HUES6 (cell line): Measurements from ENCODE around the gene TCF3.
"Not testable (repeated sequence)": the region's sequence is repeated elsewhere in the genome, so short reads cannot be mapped to it uniquely, and the experiment has no call there.

Experiments
- H3K27ac ChIP-seq: 2 replicates; pipeline ENCODE4 v1.7.0; 2013; ENCODE audit warnings: low read depth, mild to moderate bottlenecking, low read length, inconsistent platforms
- H3K27me3 ChIP-seq: 2 replicates; pipeline ENCODE4 v1.6.1; 2013; ENCODE audit warnings: low read length; ENCODE audit not compliant: control insufficient read depth, insufficient read depth
- H3K36me3 ChIP-seq: 2 replicates; pipeline ENCODE4 v1.6.1; 2013; ENCODE audit warnings: low read length; ENCODE audit not compliant: control insufficient read depth, insufficient read depth
- H3K4me1 ChIP-seq: 2 replicates; pipeline ENCODE4 v1.6.1; 2013; ENCODE audit warnings: low read length; ENCODE audit not compliant: control insufficient read depth, insufficient read depth
- H3K4me3 ChIP-seq: 2 replicates; pipeline ENCODE4 v1.5.1; 2013; ENCODE audit warnings: low read depth, low read length
- H3K9ac ChIP-seq: one replicate; pipeline ENCODE4 v1.6.1; 2013; ENCODE audit warnings: mild to moderate bottlenecking, low read length
- H3K9me3 ChIP-seq: 2 replicates; pipeline ENCODE4 v1.6.1; 2013; ENCODE audit warnings: low read depth, low read length; ENCODE audit not compliant: control insufficient read depth, insufficient read depth

TCF3 gene

DNA sequence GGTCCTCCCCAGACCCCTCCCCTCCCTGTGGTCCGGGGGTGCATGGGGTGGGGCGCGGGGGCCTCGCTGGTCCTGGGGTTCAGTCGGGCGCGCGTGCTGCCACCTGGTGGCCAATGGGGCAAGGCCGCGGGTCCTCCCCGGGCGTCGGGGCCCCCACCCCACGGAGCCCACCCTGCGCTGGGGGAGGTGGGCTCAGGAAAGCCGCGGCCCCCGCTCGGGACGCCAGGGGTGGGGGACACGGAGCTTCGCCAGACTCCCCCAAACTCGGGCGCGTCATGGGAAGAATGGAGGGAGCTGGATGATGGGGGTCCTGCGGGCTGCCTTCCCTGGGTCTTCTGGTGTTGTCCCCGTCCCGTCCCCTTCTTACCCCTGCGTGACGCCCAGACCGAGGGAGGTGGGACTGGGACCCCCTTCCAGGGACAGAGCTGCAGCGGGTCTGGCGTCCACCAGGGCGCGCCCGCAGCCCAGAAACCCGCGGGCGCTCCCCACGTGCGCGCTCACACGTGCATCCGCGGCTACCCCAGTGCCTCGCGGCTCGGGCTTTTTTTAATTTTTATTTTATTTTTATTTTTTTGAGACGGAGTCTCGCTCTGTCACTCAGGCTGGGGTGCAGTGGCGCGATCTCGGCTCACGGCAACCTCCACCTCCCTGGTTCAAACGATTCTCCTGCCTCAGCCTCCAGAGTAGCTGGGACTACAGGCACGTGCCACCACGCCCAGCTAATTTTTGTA, 19.8 kb upstream of the TCF3 start:
- peaks cover 97% of the 10 kb centered on the region for H3K27me3 ChIP-seq
- H3K27ac ChIP-seq, result no peak overlapping the region
- peak overlapping the region; percentile 57 for H3K4me3 ChIP-seq
- H3K4me1 ChIP-seq, result peaks cover 15% of the 10 kb centered on the region
- no peaks in the 10 kb centered on the region for H3K9me3 ChIP-seq
- H3K36me3 ChIP-seq, result no peaks in the 10 kb centered on the region
- H3K9ac ChIP-seq, result no peak overlapping the region

DNA sequence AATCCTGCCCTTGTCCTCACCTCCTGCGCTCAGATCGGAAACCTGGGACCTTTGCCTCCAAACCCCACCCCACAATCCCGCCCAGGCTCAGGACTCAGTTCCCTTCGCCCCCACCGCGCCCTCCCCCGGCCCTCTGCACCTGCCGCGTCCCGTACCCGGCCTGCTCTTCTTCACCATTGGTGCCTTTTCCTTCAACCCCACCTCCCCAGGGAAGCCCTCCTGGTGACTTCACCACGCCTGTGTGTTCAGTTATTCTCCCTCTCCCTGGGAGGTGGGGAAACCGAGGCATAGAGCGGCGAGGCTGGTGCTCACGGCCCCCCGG, 19.3 kb upstream of the TCF3 start:
- Histone ChIP-seq H3K36me3 (no peaks in the 10 kb centered on the region), H3K9me3 (no peaks in the 10 kb centered on the region), H3K4me1 (peaks cover 15% of the 10 kb centered on the region), H3K27ac (no peak overlapping the region), H3K4me3 (peak overlapping the region; percentile 57), H3K27me3 (peaks cover 93% of the 10 kb centered on the region), H3K9ac (no peak overlapping the region)

DNA sequence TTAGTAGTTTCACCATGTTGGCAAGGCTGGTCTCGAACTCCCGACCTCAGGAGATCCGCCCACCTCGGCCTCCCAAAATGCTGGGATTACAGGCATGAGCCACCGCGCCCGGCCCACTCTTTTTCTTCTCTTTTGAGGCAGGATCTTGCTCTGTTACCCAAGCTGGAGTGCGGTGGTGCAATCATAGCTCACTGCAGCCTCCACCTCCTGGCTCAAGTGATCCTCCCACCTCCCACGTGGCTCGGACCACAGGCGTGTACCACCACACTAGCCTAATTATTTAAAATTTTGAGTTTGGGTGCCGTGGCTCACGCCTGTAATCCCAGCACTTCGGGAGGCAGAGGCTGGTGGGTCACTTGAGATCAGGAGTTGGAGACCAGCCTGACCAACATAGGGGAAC, 18.3 kb upstream of the TCF3 start:
- Histone ChIP-seq H3K4me1 (peaks cover 15% of the 10 kb centered on the region), H3K27me3 (peaks cover 84% of the 10 kb centered on the region)
- H3K9me3 ChIP-seq, H3K9ac ChIP-seq, H3K36me3 ChIP-seq, H3K4me3 ChIP-seq, H3K27ac ChIP-seq: not testable (repeated sequence)

DNA sequence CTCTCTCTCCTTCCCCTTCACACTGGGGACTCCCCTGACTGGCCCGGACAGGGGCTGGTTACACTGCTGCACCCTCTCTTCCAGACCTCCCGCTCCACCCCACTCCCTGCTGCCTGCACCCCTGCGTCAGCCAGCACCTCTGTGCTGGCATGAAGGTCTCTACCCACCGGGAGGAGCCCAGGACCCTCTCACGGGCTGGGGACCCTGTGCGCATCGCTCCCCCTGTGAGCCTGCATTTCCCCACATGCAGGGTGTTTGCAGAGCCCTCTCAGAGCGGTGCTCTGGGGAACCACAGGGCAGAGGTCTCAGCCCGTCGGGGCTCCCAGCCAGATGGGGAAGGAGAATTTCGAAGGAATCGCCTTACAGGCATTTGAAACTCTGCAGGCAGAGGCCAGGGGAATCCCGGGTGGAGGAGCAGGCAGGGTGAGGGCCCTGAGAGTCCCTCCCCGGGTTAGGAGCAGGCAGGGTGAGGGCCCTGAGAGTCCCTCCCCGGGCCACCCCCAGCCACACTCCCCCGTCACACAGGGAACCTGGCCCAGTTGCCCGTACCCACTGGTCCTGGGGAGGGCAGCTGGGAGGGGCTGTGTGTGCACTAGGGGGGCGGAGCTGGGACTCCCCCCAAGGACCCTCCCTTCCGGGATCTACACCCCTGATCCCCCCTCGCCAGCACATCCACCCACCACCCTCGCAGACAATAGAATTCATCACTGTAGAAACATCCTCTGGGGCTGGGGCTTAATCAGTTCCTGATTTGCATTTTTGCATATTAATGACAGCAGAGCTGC, 16.3 kb upstream of the TCF3 start:
- peak overlapping the region; percentile 60 for H3K4me3 ChIP-seq
- H3K9ac ChIP-seq, result no peak overlapping the region
- H3K9me3 ChIP-seq, result no peaks in the 10 kb centered on the region
- H3K4me1 ChIP-seq, result peaks cover 15% of the 10 kb centered on the region
- no peak overlapping the region for H3K27ac ChIP-seq
- peaks cover 65% of the 10 kb centered on the region for H3K27me3 ChIP-seq
- no peaks in the 10 kb centered on the region for H3K36me3 ChIP-seq

DNA sequence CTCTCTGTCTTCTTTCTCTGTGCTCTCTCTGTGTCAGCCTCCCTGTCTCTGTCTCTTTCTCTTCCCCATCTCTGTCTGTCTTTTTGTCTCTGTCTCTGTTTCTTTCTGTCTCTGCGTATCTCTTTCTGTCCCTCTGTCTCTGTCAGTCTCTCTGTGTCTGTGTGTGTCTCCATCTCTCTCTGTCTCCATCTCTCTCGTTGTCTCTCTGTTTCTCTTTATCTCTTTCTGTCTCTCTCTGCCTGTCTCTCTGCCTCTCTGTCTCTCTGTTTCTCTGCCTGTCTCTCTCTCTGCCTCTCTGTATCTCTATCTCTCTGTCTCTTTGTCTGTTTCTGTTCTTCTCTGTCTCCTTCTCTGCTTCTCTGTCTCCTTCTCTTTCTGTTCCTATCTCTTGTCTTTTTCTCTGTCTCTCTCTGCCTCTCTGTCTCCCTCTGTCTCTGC, 15.7 kb upstream of the TCF3 start:
- no peak overlapping the region for H3K9ac ChIP-seq
- H3K36me3 ChIP-seq, result no peaks in the 10 kb centered on the region
- H3K4me1 ChIP-seq, result peaks cover 15% of the 10 kb centered on the region
- no peaks in the 10 kb centered on the region for H3K9me3 ChIP-seq
- peak overlapping the region; percentile 60 for H3K4me3 ChIP-seq
- no peak overlapping the region for H3K27ac ChIP-seq
- H3K27me3 ChIP-seq, result peaks cover 59% of the 10 kb centered on the region

DNA sequence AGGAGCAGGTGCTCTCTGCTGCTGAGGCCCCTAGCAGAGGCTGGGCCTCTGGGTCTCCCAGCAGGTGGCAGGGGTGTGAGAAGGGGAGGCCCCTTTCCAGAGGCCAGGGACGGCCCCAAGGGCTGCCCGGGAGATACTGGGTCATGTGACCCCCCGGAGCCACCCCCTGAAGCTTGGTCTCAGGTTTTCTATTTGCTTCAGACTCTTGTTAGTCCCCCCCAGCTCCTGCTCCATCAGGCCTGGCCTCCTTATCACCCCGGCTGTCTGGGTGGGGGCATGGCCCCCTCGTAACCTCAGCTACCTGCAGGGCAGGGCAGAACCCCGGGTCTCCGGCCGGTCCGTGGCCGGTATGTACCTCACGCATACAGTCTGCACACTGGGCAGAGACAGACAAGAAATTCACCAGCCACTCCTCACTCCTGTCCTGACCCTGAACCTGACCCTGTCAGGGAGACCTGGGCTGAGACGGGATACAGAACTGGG, 13.2 kb upstream of the TCF3 start:
- H3K4me1 ChIP-seq, result peaks cover 15% of the 10 kb centered on the region
- H3K27ac ChIP-seq, result no peak overlapping the region
- no peak overlapping the region for H3K9ac ChIP-seq
- no peak overlapping the region for H3K4me3 ChIP-seq
- no peaks in the 10 kb centered on the region; the same call in 1 of the 2 replicates for H3K9me3 ChIP-seq
- peaks cover 35% of the 10 kb centered on the region for H3K27me3 ChIP-seq
- no peaks in the 10 kb centered on the region for H3K36me3 ChIP-seq

DNA sequence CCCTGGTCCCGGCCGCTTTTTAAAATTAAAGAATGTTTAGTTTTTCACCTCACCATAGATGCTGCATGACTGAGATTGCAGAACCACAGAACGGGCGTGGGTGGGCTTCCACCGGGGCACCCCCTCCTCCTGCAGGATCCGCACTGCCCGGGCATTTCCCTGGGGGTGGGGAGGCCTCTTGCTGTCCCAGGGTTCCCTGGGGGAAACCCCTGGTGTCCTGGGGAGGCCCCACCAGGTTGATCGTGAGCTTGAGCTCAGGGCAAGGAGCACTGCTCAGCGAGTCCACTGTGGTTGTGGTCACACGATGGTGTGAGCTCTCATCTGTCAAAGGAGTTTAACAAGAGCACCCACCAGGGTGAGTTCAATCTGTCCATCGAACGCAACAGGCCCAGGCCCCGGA, 11.4 kb upstream of the TCF3 start:
- Histone ChIP-seq H3K27ac (no peak overlapping the region), H3K9ac (no peak overlapping the region), H3K27me3 (peaks cover 17% of the 10 kb centered on the region), H3K4me1 (peaks cover 11% of the 10 kb centered on the region), H3K36me3 (no peaks in the 10 kb centered on the region), H3K4me3 (no peak overlapping the region), H3K9me3 (no peaks in the 10 kb centered on the region; the same call in 1 of the 2 replicates)

DNA sequence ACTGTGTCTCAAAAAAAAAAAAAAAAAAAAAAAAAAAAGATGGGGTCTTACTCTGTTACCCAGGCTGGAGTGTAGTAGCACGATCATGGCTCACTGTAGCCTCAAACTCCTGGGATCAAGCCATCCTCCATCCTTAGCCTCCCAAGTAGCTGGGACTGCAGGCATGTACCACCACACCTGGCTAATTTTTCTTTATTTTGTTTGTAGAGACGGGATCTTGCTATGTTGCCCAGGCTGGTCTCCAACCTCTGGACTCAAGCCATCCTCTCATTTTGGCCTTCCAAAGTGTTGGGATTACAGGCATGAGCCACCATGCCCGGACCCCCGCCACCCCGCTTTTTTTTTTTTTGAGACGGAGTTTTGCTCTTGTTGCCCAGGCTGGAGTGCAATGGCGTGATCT, 10.8 kb upstream of the TCF3 start:
- not testable (repeated sequence) for H3K9ac ChIP-seq, H3K9me3 ChIP-seq, H3K27ac ChIP-seq, H3K36me3 ChIP-seq, H3K4me1 ChIP-seq, H3K4me3 ChIP-seq
- peaks cover 11% of the 10 kb centered on the region for H3K27me3 ChIP-seq

DNA sequence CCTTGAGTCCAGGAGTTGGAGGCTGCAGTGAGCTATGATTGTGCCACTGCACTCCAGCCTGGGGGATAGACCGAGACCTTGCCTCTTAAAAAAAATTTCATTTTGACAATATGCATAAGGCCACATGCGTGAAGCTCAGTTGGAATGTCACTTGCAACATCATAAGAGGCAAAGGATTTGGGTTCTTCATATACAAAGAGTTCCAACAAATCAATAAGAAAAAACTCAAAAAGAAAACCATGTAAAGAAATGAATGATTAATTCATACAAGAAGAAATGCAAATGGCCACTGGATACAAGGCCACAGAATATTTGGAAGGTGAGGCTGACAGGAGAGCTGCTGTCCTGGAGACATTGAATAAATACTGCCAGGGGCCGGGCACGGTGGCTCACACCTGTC, 9.6 kb upstream of the TCF3 start:
- Histone ChIP-seq H3K36me3 (no peaks in the 10 kb centered on the region), H3K9me3 (no peaks in the 10 kb centered on the region; the same call in 1 of the 2 replicates), H3K4me3 (no peak overlapping the region), H3K27ac (no peak overlapping the region), H3K4me1 (no peaks in the 10 kb centered on the region), H3K9ac (no peak overlapping the region), H3K27me3 (no peaks in the 10 kb centered on the region)

DNA sequence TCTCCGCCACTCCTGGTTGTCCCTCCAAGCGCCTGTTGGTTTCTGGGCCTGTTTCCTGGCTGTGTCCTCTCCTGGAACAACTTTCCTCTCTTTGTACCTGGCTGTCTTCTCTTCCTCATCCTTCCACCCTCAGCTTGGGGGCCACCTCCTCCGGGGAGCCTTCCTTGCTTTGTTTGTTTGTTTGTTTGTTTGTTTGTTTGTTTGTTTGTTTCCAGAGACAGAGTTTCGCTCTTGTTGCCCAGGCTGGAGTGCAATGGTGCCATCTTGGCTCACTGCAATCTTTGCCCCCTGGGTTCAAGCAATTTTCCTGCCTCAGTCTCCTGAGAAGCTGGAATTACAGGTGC, 6.6 kb upstream of the TCF3 start:
- H3K27ac ChIP-seq, result no peak overlapping the region
- H3K9ac ChIP-seq, result no peak overlapping the region
- no peaks in the 10 kb centered on the region; the same call in 1 of the 2 replicates for H3K9me3 ChIP-seq
- H3K4me1 ChIP-seq, result no peaks in the 10 kb centered on the region
- H3K4me3 ChIP-seq, result no peak overlapping the region
- no peaks in the 10 kb centered on the region for H3K36me3 ChIP-seq
- H3K27me3 ChIP-seq, result no peaks in the 10 kb centered on the region
